DOHH2 (cell line): ENCODE data around the gene CEP70.
"Not testable (repeated sequence)": the region's sequence is repeated elsewhere in the genome, so short reads cannot be mapped to it uniquely, and the experiment has no call there.

Experiments used
- H3F3A ChIP-seq: fragments of 200-600 bp; sonication (generic), shearing (Covaris generic); 2 replicates; pipeline ENCODE4 v1.6.0; 2016; ENCODE audit warnings: antibody characterized with exemption, mild to moderate bottlenecking; ENCODE audit not compliant: control insufficient read depth, insufficient read depth
- H3K27ac ChIP-seq: fragments of 200-600 bp; sonication (generic); 2 replicates; pipeline ENCODE4 v1.5.1; 2014; ENCODE audit warnings: low read depth, mild to moderate bottlenecking, low read length, moderate library complexity
- H3K27me3 ChIP-seq: fragments of 200-600 bp; sonication (generic); 2 replicates; pipeline ENCODE4 v1.6.1; 2014; ENCODE audit warnings: mild to moderate bottlenecking, low read length, mixed read lengths; ENCODE audit not compliant: control insufficient read depth
- H3K36me3 ChIP-seq: fragments of 200-600 bp; sonication (generic); 2 replicates; pipeline ENCODE4 v1.6.1; 2014; ENCODE audit warnings: mild to moderate bottlenecking, low read length, moderate library complexity, mixed read lengths; ENCODE audit not compliant: control insufficient read depth
- H3K4me1 ChIP-seq: fragments of 200-600 bp; sonication (generic); 2 replicates; pipeline ENCODE4 v1.6.1; 2014; ENCODE audit warnings: mild to moderate bottlenecking, low read length, mixed read lengths; ENCODE audit not compliant: control insufficient read depth
- H3K4me2 ChIP-seq: fragments of 200-600 bp; sonication (generic); 2 replicates; pipeline ENCODE4 v1.6.0; 2014; ENCODE audit warnings: mild to moderate bottlenecking, low read length, moderate library complexity
- H3K4me3 ChIP-seq: fragments of 200-600 bp; sonication (generic); 2 replicates; pipeline ENCODE4 v1.5.1; 2014; ENCODE audit warnings: mild to moderate bottlenecking, low read length, mixed read lengths
- H3K79me2 ChIP-seq: fragments of 200-600 bp; sonication (generic); 2 replicates; pipeline ENCODE4 v1.6.1; 2014; ENCODE audit warnings: mild to moderate bottlenecking, low read length, mixed read lengths; ENCODE audit not compliant: control insufficient read depth
- H3K9me2 ChIP-seq: fragments of 200-600 bp; sonication (generic); replicated peaks from 2 replicates; pipeline ENCODE4 v1.6.1; 2014; ENCODE audit warnings: mild to moderate bottlenecking, low read length, mixed read lengths; ENCODE audit not compliant: control insufficient read depth
- H3K9me3 ChIP-seq: fragments of 200-600 bp; sonication (generic); 2 replicates; pipeline ENCODE4 v1.6.1; 2014; ENCODE audit warnings: antibody characterized with exemption, low read length, mixed read lengths; ENCODE audit not compliant: control insufficient read depth, insufficient read depth
- H4K20me1 ChIP-seq: fragments of 200-600 bp; sonication (generic); 2 replicates; pipeline ENCODE4 v1.6.0; 2014; ENCODE audit warnings: low read depth, mild to moderate bottlenecking, antibody characterized with exemption, low read length, moderate library complexity; ENCODE audit not compliant: control insufficient read depth, insufficient read depth
- CTCF ChIP-seq: fragments of 200-600 bp; sonication (generic); IDR thresholded peaks from one replicate; pipeline ENCODE4 v1.5.1; 2014; ENCODE audit warnings: antibody characterized with exemption, mild to moderate bottlenecking, low read depth, low read length; ENCODE audit not compliant: poor library complexity, severe bottlenecking
- EZH2phosphoT487 ChIP-seq: fragments of 200-600 bp; sonication (generic); IDR thresholded peaks from 2 replicates; pipeline ENCODE4 v1.6.1; 2017; ENCODE audit warnings: borderline replicate concordance, mild to moderate bottlenecking, antibody characterized with exemption, low read length, moderate library complexity, mixed read lengths

Gene CEP70

GRCh38 chr3:138491971-138492370, 102.1 kb downstream of the CEP70 start:
- Histone ChIP-seq H3K27me3 (no peaks in the 10 kb centered on the region), H3K79me2 (no peaks in the 10 kb centered on the region), H3K36me3 (no peaks in the 10 kb centered on the region), H3K4me1 (no peaks in the 10 kb centered on the region), H3K27ac (no peak overlapping the region), H3K4me2 (no peak overlapping the region), H3K4me3 (no peak overlapping the region), H3F3A (no peaks in the 10 kb centered on the region), H3K9me3 (peaks cover 6% of the 10 kb centered on the region; the same call in 1 of the 2 replicates), H4K20me1 (no peaks in the 10 kb centered on the region), H3K9me2 (no peaks in the 10 kb centered on the region)
- no peak for TF ChIP-seq CTCF
- TF ChIP-seq EZH2phosphoT487, result no peak

GRCh38 chr3:138486580-138486979, 107.5 kb downstream of the CEP70 start:
- peaks cover 14% of the 10 kb centered on the region; the same call in 1 of the 2 replicates for H3K9me3 ChIP-seq
- H3K36me3 ChIP-seq, H3K27me3 ChIP-seq, H3K4me1 ChIP-seq, H3K9me2 ChIP-seq, H3K4me2 ChIP-seq, H3K79me2 ChIP-seq, H3F3A ChIP-seq, H4K20me1 ChIP-seq, H3K27ac ChIP-seq, H3K4me3 ChIP-seq: not testable (repeated sequence)

- not testable (repeated sequence) for H3K79me2 ChIP-seq, H3K9me2 ChIP-seq, H3K4me2 ChIP-seq, H3F3A ChIP-seq, H3K4me3 ChIP-seq, H3K27ac ChIP-seq, H4K20me1 ChIP-seq, H3K36me3 ChIP-seq, H3K4me1 ChIP-seq, H3K27me3 ChIP-seq
- H3K9me3 ChIP-seq, result peaks cover 14% of the 10 kb centered on the region; the same call in 1 of the 2 replicates
Observed at GRCh38 chr3:138484672-138485071, 109.4 kb downstream of the CEP70 start.

- H3K4me2 ChIP-seq, result no peak overlapping the region
- TF ChIP-seq CTCF, result peak; percentile 94
- no peak for TF ChIP-seq EZH2phosphoT487
- H3K27ac ChIP-seq, result no peak overlapping the region
- H3F3A ChIP-seq, result no peaks in the 10 kb centered on the region
- H4K20me1 ChIP-seq, result 0 out of 2 replicates have a peak, but pooled peaks cover 2% of the 10 kb centered on the region
- no peaks in the 10 kb centered on the region for H3K79me2 ChIP-seq
- no peaks in the 10 kb centered on the region for H3K9me2 ChIP-seq
- H3K27me3 ChIP-seq, result no peaks in the 10 kb centered on the region
- no peaks in the 10 kb centered on the region for H3K9me3 ChIP-seq
- H3K4me3 ChIP-seq, result no peak overlapping the region
- no peaks in the 10 kb centered on the region for H3K36me3 ChIP-seq
- H3K4me1 ChIP-seq, result no peaks in the 10 kb centered on the region
Observed at GRCh38 chr3:138479438-138479863, 114.6 kb downstream of the CEP70 start.
